A673 (cell line): ENCODE results near the gene UQCRH. TPM values are rescaled to one million over a fixed set of nuclear protein-coding genes. Genes with fewer than 3 reads are reported as not detected.

ENCODE experiments used
- BruUV-seq: library from RNA; stranded (reverse); fragments of 400-500 nt; replicated peaks from 2 replicates; lab custom pipeline; 2021; lab: Mats Ljungman, UMichigan
- CTCF ChIA-PET: fragments of 300-600 bp; sonication (Branson Sonifier 250); formaldehyde crosslinking; loops from one replicate; lab custom pipeline; 2022; ENCODE audit warnings: antibody characterized with exemption; lab: Charles Lee
- POLR2A ChIA-PET: fragments of 300-600 bp; sonication (Branson Sonifier 250); formaldehyde crosslinking; loops from one replicate; lab custom pipeline; 2022; ENCODE audit warnings: antibody characterized with exemption; ENCODE audit not compliant: low non-redundant PET; lab: Charles Lee
- DNase-seq: peaks from one replicate; pipeline ENCODE4 v3.0.0-alpha.2; 2015; ENCODE audit warnings: low spot score
- H3K27ac ChIP-seq: fragments of 200-600 bp; sonication (generic); 2 replicates; pipeline ENCODE4 v1.5.1; 2016; ENCODE audit warnings: mixed run types, low read depth, mild to moderate bottlenecking, mixed read lengths, antibody characterized with exemption, low read length; ENCODE audit not compliant: poor library complexity, severe bottlenecking
- H3K27me3 ChIP-seq: fragments of 200-600 bp; sonication (generic); replicated peaks from 2 replicates; pipeline ENCODE4 v1.6.1; 2017; ENCODE audit warnings: mixed run types, low read depth, mild to moderate bottlenecking, mixed read lengths, antibody characterized with exemption, low read length; ENCODE audit not compliant: insufficient read depth, poor library complexity
- H3K36me3 ChIP-seq: fragments of 200-600 bp; sonication (generic); 2 replicates; pipeline ENCODE4 v1.6.1; 2016; ENCODE audit warnings: mixed run types, mild to moderate bottlenecking, mixed read lengths, antibody characterized with exemption, low read length; ENCODE audit not compliant: insufficient read depth, poor library complexity, severe bottlenecking
- H3K4me1 ChIP-seq: fragments of 200-600 bp; sonication (generic); 2 replicates; pipeline ENCODE4 v1.6.1; 2017; ENCODE audit warnings: mixed run types, mild to moderate bottlenecking, mixed read lengths, antibody characterized with exemption, low read length; ENCODE audit not compliant: insufficient read depth, poor library complexity, severe bottlenecking
- H3K4me3 ChIP-seq: fragments of 200-600 bp; sonication (generic); 2 replicates; pipeline ENCODE4 v1.5.1; 2016; ENCODE audit warnings: low read depth, mixed run types, mild to moderate bottlenecking, mixed read lengths, low read length; ENCODE audit not compliant: poor library complexity, severe bottlenecking
- H3K9me3 ChIP-seq: fragments of 200-600 bp; sonication (generic); 2 replicates; pipeline ENCODE4 v1.6.1; 2016; ENCODE audit warnings: mixed run types, low read depth, mild to moderate bottlenecking, mixed read lengths, antibody characterized with exemption, low read length; ENCODE audit not compliant: poor library complexity, severe bottlenecking
- CTCF ChIP-seq: fragments of 300-800, 200-600 bp; sonication (generic); conservative IDR thresholded peaks from 2 replicates; pipeline ENCODE4 v1.5.1; 2017; ENCODE audit warnings: low read depth, mild to moderate bottlenecking, antibody characterized with exemption, low read length, moderate library complexity, mixed read lengths
- EZH2 ChIP-seq: fragments of 200-600 bp; sonication (generic); IDR thresholded peaks from 2 replicates; pipeline ENCODE4 v1.6.1; 2017; ENCODE audit warnings: borderline replicate concordance, low read depth, mild to moderate bottlenecking, mixed read lengths, antibody characterized with exemption, low read length; ENCODE audit not compliant: poor library complexity, severe bottlenecking
- intact Hi-C: fragments of 100-400 bp; cut with micrococcal nuclease; formaldehyde crosslinking; loops from one replicate; pipeline ENCODE4 v1.10.0; 2022; ENCODE audit not compliant: unreplicated experiment
- total RNA-seq: library from RNA; stranded (reverse); gene quantifications from 2 replicates; pipeline ENCODE4 v1.2.3, GENCODE V29; 2021

The UQCRH gene
- total RNA-seq, 1 experiment from 2014 or later = 567 TPM

GRCh38 chr1:46303872-46304326 lies 401 bp downstream of the UQCRH start:
- peak overlapping the region; percentile 62 for H3K4me3 ChIP-seq
- TSS peak; percentile 80 for BruUV-seq
- ChIA-PET POLR2A (no interaction called here), CTCF (no interaction called here)
- DNase-seq = no peak
- TF ChIP-seq EZH2 (no peak), CTCF (no peak)
- H3K4me1 ChIP-seq = peaks cover 25% of the 10 kb centered on the region
- intact Hi-C loops = loop anchor here (2.0 kb wide), 1 partner anchor 37 kb away; the partner anchor contains the start of gene NSUN4
- peak overlapping the region; percentile 97 for H3K27ac ChIP-seq
- no peaks in the 10 kb centered on the region for H3K27me3 ChIP-seq
- H3K9me3 ChIP-seq = no peaks in the 10 kb centered on the region
- peaks cover 15% of the 10 kb centered on the region for H3K36me3 ChIP-seq

GRCh38 chr1:46306159-46306530 lies 2.6 kb downstream of the UQCRH start:
- Histone ChIP-seq H3K4me1 (peaks cover 20% of the 10 kb centered on the region), H3K9me3 (no peaks in the 10 kb centered on the region), H3K36me3 (peaks cover 34% of the 10 kb centered on the region), H3K27ac (no peak overlapping the region), H3K27me3 (no peaks in the 10 kb centered on the region), H3K4me3 (peak overlapping the region; percentile 3)
- ChIA-PET CTCF (no interaction called here), POLR2A (no interaction called here)
- DNase-seq = no peak
- TF ChIP-seq EZH2 (no peak), CTCF (no peak)
- TSS peak; percentile 2 for BruUV-seq
- intact Hi-C loops = no loop called here

- CTCF ChIA-PET = no interaction called here
- no TSS peak for BruUV-seq
- TF ChIP-seq EZH2 (no peak), CTCF (no peak)
- Histone ChIP-seq H3K4me3 (no peak overlapping the region), H3K27ac (no peak overlapping the region), H3K9me3 (no peaks in the 10 kb centered on the region), H3K27me3 (no peaks in the 10 kb centered on the region), H3K4me1 (peaks cover 18% of the 10 kb centered on the region), H3K36me3 (peaks cover 66% of the 10 kb centered on the region)
- DNase-seq = no peak
- POLR2A ChIA-PET = no interaction called here
- intact Hi-C loops = no loop called here
These were observed 6.1 kb downstream of the UQCRH start for GRCh38 chr1:46309401-46310159.
